GM23248 (cell line): ENCODE data around the gene SMIM22.

Experiments
- EZH2 ChIP-seq: fragments of 200-600 bp; sonication (generic); IDR thresholded peaks from 2 replicates; pipeline ENCODE4 v1.6.1; 2018; ENCODE audit warnings: antibody characterized with exemption, mild to moderate bottlenecking; ENCODE audit not compliant: insufficient read depth, poor library complexity, severe bottlenecking
- EZH2phosphoT487 ChIP-seq: fragments of 200-600 bp; sonication (generic); IDR thresholded peaks from 2 replicates; pipeline ENCODE4 v1.6.1; 2018; ENCODE audit warnings: antibody characterized with exemption, moderate library complexity, mild to moderate bottlenecking, low read depth; ENCODE audit not compliant: insufficient read depth

DNA sequence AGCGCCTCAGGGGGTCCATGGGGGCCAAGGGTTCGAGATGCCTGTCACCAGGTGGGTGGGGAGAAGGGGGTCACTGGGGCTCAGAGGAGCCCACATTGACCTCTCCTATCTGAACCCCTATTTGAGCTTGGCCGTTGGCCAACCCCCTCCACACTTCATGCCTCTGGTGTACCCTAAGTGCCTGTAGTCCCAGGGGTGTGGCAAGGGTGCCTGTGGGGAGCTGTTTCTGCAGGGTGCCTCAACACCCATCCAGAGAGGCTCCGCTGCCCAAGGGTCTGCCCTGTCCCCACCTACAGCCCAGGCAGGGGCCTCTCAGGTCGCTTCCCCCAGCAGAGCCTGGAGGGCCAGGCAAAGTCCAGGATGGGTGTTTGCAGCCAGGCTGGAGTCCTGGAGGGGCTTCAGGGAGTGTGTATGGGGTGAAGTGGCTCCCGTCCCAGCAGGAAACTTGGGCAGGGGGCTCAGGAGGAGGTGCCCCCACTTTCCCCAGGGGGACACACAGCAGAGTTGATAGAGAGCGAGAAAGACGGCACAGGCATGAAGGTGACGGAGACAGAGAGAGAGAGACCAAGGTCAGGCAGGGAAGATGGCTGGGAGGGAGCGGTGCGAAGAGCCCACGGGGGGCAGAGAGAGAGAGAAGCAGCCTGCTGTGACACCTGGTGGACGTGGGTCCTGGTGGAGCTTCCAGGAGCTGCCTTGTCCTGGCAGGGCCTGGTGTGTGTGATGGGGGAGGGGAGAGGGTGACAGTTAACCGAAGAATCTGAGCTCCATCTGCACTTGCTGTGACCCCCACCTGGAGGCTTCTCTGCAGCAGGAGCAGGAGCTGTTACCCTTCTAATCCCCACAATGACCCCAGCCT lies 7.3 kb upstream of the SMIM22 start, which contains the start of gene SEPTIN12:
- TF ChIP-seq EZH2: no peak
- no peak for TF ChIP-seq EZH2phosphoT487
